HEK293T (cell line): Measurements from ENCODE around the gene BEGAIN.

Experiments
- ARNT ChIP-seq: fragments of 450-650 bp; IDR thresholded peaks from 2 replicates; pipeline ENCODE4 v1.6.1; 2017; ENCODE audit warnings: mild to moderate bottlenecking
- BHLHE40 ChIP-seq: fragments of 450-650 bp; IDR thresholded peaks from 2 replicates; pipeline ENCODE4 v1.6.1; 2016; ENCODE audit warnings: mild to moderate bottlenecking, moderate library complexity, borderline replicate concordance
- CTBP1 ChIP-seq: fragments of 450-650 bp; IDR thresholded peaks from 2 replicates; pipeline ENCODE4 v1.6.1; 2016; ENCODE audit warnings: borderline replicate concordance
- ELF4 ChIP-seq: fragments of 450-650 bp; IDR thresholded peaks from 2 replicates; pipeline ENCODE4 v1.6.1; 2017; ENCODE audit warnings: antibody characterized with exemption
- FOXM1 ChIP-seq: fragments of 450-650 bp; IDR thresholded peaks from 2 replicates; pipeline ENCODE4 v1.6.1; 2017; ENCODE audit warnings: mild to moderate bottlenecking, borderline replicate concordance
- HDGF ChIP-seq: fragments of 450-650 bp; IDR thresholded peaks from 2 replicates; pipeline ENCODE4 v1.6.1; 2017; ENCODE audit warnings: antibody characterized with exemption, borderline replicate concordance
- L3MBTL2 ChIP-seq: fragments of 450-650 bp; conservative IDR thresholded peaks from 2 replicates; pipeline ENCODE4 v1.6.1; 2016; ENCODE audit warnings: mild to moderate bottlenecking
- NFRKB ChIP-seq: fragments of 450-650 bp; IDR thresholded peaks from 2 replicates; pipeline ENCODE4 v1.6.1; 2016; ENCODE audit warnings: mild to moderate bottlenecking, moderate library complexity
- SP1 ChIP-seq: fragments of 450-650 bp; IDR thresholded peaks from 2 replicates; pipeline ENCODE4 v1.6.1; 2017
- SUZ12 ChIP-seq: fragments of 450-650 bp; IDR thresholded peaks from 2 replicates; pipeline ENCODE4 v1.6.1; 2016; ENCODE audit warnings: mild to moderate bottlenecking
- TF ChIP-seq, protein P1 (sequence below): fragments of 450-650 bp; IDR thresholded peaks from 2 replicates; pipeline ENCODE4 v1.6.1; 2016

DNA sequence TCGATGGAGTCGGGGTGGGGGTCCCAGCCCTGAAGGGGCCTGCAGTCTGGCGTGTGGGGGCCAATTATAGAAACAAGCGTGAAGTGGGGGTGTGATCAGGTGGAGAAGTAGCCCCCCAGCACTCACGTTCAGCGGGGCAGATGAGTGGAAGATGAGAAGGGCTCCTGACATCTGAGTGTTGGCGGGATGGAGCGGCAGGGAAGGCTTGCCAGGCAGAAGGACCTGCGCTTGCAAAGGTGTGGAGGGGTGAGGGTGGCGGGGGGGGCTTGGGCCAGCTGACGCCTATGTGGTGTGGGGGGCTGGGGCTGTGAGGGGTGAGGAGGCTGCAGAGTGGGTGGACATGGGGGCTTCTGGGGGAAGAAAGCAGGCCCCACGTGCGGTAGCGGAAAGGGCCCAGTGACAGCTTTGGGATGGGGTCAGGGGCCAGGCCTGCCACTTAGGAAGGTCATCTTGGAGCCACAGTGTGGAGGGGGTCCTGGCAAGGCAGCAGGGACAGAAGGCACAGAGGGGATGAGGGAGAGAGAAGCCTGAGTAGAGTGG, 22.2 kb upstream of the BEGAIN start:
- TF ChIP-seq SP1 (no peak), SUZ12 (no peak), BHLHE40 (no peak), HDGF (no peak), ELF4 (no peak), ARNT (no peak), FOXM1 (no peak), NFRKB (no peak), CTBP1 (no peak), L3MBTL2 (no peak)
- TF ChIP-seq, protein P1, sequence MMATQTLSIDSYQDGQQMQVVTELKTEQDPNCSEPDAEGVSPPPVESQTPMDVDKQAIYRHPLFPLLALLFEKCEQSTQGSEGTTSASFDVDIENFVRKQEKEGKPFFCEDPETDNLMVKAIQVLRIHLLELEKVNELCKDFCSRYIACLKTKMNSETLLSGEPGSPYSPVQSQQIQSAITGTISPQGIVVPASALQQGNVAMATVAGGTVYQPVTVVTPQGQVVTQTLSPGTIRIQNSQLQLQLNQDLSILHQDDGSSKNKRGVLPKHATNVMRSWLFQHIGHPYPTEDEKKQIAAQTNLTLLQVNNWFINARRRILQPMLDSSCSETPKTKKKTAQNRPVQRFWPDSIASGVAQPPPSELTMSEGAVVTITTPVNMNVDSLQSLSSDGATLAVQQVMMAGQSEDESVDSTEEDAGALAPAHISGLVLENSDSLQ: no peak
